ENCODE measurements around the gene PAQR4. TPM values are rescaled to one million over a fixed set of nuclear protein-coding genes. Genes with fewer than 3 reads are reported as not detected.

PAQR4 gene
- total RNA-seq, 2 donors from 2014 or later = 1.7 to 2.7 TPM

GRCh38 chr16:2950773-2951172 lies 18.4 kb upstream of the PAQR4 start:
- Mint-ChIP-seq H3K4me3 (no peak overlapping the region), H3K27ac (no peak overlapping the region), H3K36me3 (ENCODE audit: low read depth) (peaks cover 2% of the 10 kb centered on the region), H3K4me1 (peaks cover 2% of the 10 kb centered on the region), H3K27me3 (no peaks in the 10 kb centered on the region)
- H3K9me3 ChIP-seq (ENCODE audit: control insufficient read depth, low read length, poor library complexity, severe bottlenecking) = no peaks in the 10 kb centered on the region
- DNase-seq = no peak
- ATAC-seq = no peak

DNA sequence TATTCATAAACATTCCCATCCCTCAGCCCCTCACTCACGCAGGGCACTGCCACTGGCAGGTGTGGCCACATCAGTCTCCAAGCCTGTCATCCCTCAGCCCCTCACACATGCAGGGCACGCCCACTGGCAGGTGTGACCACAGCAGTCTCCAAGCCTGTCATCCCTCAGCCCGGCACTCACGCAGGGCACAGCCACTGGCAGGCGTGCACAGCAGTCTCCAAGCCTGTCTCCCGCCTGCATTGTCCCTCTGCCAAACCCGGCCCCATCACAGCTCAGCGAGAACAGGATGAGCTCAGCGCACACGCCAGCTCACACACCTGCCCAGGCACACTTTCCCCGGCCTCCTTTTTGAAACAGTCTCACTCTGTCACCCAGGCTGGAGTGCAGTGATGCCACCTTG lies 16.5 kb upstream of the PAQR4 start:
- no peak overlapping the region for H3K4me3 Mint-ChIP-seq
- no peak for DNase-seq
- ATAC-seq = no peak

GRCh38 chr16:2953706-2954627 lies 15.2 kb upstream of the PAQR4 start:
- H3K27ac Mint-ChIP-seq = no peak overlapping the region

More for the DNA sequence above, 16.5 kb upstream of the PAQR4 start:
- no peaks in the 10 kb centered on the region for H3K9me3 ChIP-seq (ENCODE audit: control insufficient read depth, low read length, poor library complexity, severe bottlenecking)
- H3K4me1 Mint-ChIP-seq = peaks cover 2% of the 10 kb centered on the region
- H3K27me3 Mint-ChIP-seq = peaks cover 5% of the 10 kb centered on the region
- H3K36me3 Mint-ChIP-seq (ENCODE audit: low read depth) = peaks cover 2% of the 10 kb centered on the region
- H3K27ac Mint-ChIP-seq = no peak overlapping the region

GRCh38 chr16:2954656-2955381 lies 14.3 kb upstream of the PAQR4 start:
- no peak for DNase-seq
- Mint-ChIP-seq H3K4me1 (no peaks in the 10 kb centered on the region), H3K4me3 (no peak overlapping the region), H3K27me3 (peaks cover 9% of the 10 kb centered on the region), H3K36me3 (ENCODE audit: low read depth) (no peaks in the 10 kb centered on the region), H3K27ac (no peak overlapping the region)
- no peak for ATAC-seq
- no peaks in the 10 kb centered on the region for H3K9me3 ChIP-seq (ENCODE audit: control insufficient read depth, low read length, poor library complexity, severe bottlenecking)

More at GRCh38 chr16:2953706-2954627, 15.2 kb upstream of the PAQR4 start:
- DNase-seq (no peak), ATAC-seq (no peak)
- Mint-ChIP-seq H3K4me1 (no peaks in the 10 kb centered on the region), H3K27me3 (peaks cover 5% of the 10 kb centered on the region), H3K36me3 (ENCODE audit: low read depth) (peaks cover 2% of the 10 kb centered on the region), H3K4me3 (no peak overlapping the region)
- no peaks in the 10 kb centered on the region for H3K9me3 ChIP-seq (ENCODE audit: control insufficient read depth, low read length, poor library complexity, severe bottlenecking)

- DNase-seq (no peak), ATAC-seq (no peak)
- Mint-ChIP-seq H3K36me3 (ENCODE audit: low read depth) (no peaks in the 10 kb centered on the region), H3K27ac (no peak overlapping the region), H3K27me3 (peaks cover 9% of the 10 kb centered on the region), H3K4me3 (no peak overlapping the region), H3K4me1 (peaks cover 2% of the 10 kb centered on the region)
- no peaks in the 10 kb centered on the region for H3K9me3 ChIP-seq (ENCODE audit: control insufficient read depth, low read length, poor library complexity, severe bottlenecking)
These were observed 13.7 kb upstream of the PAQR4 start for GRCh38 chr16:2955438-2955778.

GRCh38 chr16:2955779-2956578 lies 13.2 kb upstream of the PAQR4 start:
- no peak for ATAC-seq
- H3K4me1 Mint-ChIP-seq = peaks cover 2% of the 10 kb centered on the region
- no peaks in the 10 kb centered on the region for H3K36me3 Mint-ChIP-seq (ENCODE audit: low read depth)
- no peaks in the 10 kb centered on the region for H3K9me3 ChIP-seq (ENCODE audit: control insufficient read depth, low read length, poor library complexity, severe bottlenecking)
- peaks cover 9% of the 10 kb centered on the region for H3K27me3 Mint-ChIP-seq
- H3K4me3 Mint-ChIP-seq = no peak overlapping the region
- no peak overlapping the region for H3K27ac Mint-ChIP-seq
- DNase-seq = no peak

GRCh38 chr16:2956579-2956956 lies 12.6 kb upstream of the PAQR4 start:
- Mint-ChIP-seq H3K4me1 (peaks cover 2% of the 10 kb centered on the region), H3K36me3 (ENCODE audit: low read depth) (no peaks in the 10 kb centered on the region), H3K27me3 (peaks cover 11% of the 10 kb centered on the region), H3K27ac (no peak overlapping the region), H3K4me3 (no peak overlapping the region)
- ATAC-seq = no peak
- H3K9me3 ChIP-seq (ENCODE audit: control insufficient read depth, low read length, poor library complexity, severe bottlenecking) = no peaks in the 10 kb centered on the region
- DNase-seq = no peak

- H3K27ac Mint-ChIP-seq = no peak overlapping the region
- DNase-seq = no peak
- H3K36me3 Mint-ChIP-seq (ENCODE audit: low read depth) = peaks cover 2% of the 10 kb centered on the region
- H3K27me3 Mint-ChIP-seq = peaks cover 17% of the 10 kb centered on the region
- H3K4me3 Mint-ChIP-seq = no peak overlapping the region
- no peak for ATAC-seq
- H3K4me1 Mint-ChIP-seq = peaks cover 11% of the 10 kb centered on the region
- H3K9me3 ChIP-seq (ENCODE audit: control insufficient read depth, low read length, poor library complexity, severe bottlenecking) = no peaks in the 10 kb centered on the region
These were observed 9.9 kb upstream of the PAQR4 start for GRCh38 chr16:2959206-2959605.

- Mint-ChIP-seq H3K36me3 (ENCODE audit: low read depth) (peaks cover 2% of the 10 kb centered on the region), H3K27me3 (peaks cover 17% of the 10 kb centered on the region), H3K27ac (no peak overlapping the region), H3K4me3 (no peak overlapping the region), H3K4me1 (peaks cover 11% of the 10 kb centered on the region)
- no peaks in the 10 kb centered on the region for H3K9me3 ChIP-seq (ENCODE audit: control insufficient read depth, low read length, poor library complexity, severe bottlenecking)
- no peak for DNase-seq
- no peak for ATAC-seq
These were observed 8.8 kb upstream of the PAQR4 start for GRCh38 chr16:2960183-2961010.

DNA sequence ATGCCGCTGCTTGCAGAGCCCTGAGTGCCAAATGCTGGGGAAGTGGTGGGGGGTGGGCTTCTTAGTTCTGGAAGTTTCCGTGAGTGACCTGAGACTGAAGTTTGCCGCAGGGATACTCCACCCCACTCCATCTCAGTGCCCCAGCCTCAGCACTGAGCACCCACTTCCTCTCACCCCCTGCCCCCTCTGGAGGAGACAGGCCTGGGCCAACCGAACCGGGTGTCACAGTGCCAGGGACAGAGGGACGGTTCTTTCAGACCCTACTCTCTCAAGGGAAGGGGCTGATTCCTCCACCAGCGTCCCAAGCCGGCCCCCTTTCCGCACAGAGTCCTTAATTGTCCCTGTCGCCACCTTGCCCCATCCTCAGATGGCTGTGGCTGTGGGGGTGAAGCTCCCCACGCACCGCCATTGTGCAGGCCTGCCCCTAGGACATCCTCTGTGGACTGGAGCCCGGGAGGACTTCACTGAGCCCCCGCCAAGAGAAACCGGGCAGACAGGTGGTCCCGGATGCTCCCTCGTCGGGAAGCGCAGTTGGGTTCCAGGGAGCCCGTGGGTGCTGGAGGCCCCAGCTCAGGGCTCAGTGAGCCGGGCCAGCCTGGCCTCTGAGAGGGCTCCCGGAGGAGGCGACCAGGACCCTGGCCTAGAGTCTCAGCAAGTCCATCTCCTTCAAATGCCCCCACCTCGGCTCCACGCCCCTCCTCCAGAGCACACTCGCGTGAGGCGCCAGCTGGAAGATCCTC lies 6.6 kb upstream of the PAQR4 start:
- Mint-ChIP-seq H3K4me3 (peak overlapping the region; percentile 25), H3K27ac (no peak overlapping the region), H3K4me1 (peaks cover 11% of the 10 kb centered on the region), H3K36me3 (ENCODE audit: low read depth) (peaks cover 2% of the 10 kb centered on the region), H3K27me3 (peaks cover 12% of the 10 kb centered on the region)
- no peaks in the 10 kb centered on the region for H3K9me3 ChIP-seq (ENCODE audit: control insufficient read depth, low read length, poor library complexity, severe bottlenecking)
- ATAC-seq (no peak), DNase-seq (no peak)

GRCh38 chr16:2963074-2963722 lies 6.0 kb upstream of the PAQR4 start:
- H3K27ac Mint-ChIP-seq = no peak overlapping the region
- H3K4me1 Mint-ChIP-seq = peaks cover 15% of the 10 kb centered on the region
- peaks cover 16% of the 10 kb centered on the region for H3K27me3 Mint-ChIP-seq
- H3K9me3 ChIP-seq (ENCODE audit: control insufficient read depth, low read length, poor library complexity, severe bottlenecking) = no peaks in the 10 kb centered on the region
- H3K36me3 Mint-ChIP-seq (ENCODE audit: low read depth) = peaks cover 2% of the 10 kb centered on the region
- H3K4me3 Mint-ChIP-seq = peak overlapping the region; percentile 92
- ATAC-seq (peak; percentile 33), DNase-seq (peak in 1 of 3 donors; percentile 42)
